ENCODE data around the gene ZMYM2. TPM values are rescaled to one million over a fixed set of nuclear protein-coding genes. Genes with fewer than 3 reads are reported as not detected.
A peak's percentile ranks its signal among the peaks of the same experiment; 100 is the strongest.
"Not testable (repeated sequence)": the region's sequence is repeated elsewhere in the genome, so short reads cannot be mapped to it uniquely, and the experiment has no call there.

ZMYM2 gene
- total RNA-seq, 1 donor from 2014 or later, result 51.7 TPM

DNA sequence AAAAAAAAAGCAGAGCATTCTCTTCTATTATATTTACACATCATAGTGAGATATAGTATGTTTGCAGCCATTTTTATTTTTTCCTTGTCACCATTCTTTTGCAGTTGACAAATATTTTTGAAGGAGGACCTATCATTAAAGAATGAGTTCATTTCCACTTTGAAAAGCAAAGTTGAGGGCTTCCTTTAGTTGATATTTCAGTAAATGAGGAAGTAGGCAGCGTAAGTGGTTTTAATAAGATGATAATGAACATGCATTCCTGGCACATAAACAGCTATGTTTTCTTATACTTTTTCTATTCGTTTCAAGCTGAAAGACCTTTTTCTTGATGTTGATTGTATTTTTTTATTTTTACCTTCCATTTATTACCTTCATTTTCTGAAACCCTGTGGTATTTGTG, 66.2 kb downstream of the ZMYM2 start:
- TF ChIP-seq, protein P1, sequence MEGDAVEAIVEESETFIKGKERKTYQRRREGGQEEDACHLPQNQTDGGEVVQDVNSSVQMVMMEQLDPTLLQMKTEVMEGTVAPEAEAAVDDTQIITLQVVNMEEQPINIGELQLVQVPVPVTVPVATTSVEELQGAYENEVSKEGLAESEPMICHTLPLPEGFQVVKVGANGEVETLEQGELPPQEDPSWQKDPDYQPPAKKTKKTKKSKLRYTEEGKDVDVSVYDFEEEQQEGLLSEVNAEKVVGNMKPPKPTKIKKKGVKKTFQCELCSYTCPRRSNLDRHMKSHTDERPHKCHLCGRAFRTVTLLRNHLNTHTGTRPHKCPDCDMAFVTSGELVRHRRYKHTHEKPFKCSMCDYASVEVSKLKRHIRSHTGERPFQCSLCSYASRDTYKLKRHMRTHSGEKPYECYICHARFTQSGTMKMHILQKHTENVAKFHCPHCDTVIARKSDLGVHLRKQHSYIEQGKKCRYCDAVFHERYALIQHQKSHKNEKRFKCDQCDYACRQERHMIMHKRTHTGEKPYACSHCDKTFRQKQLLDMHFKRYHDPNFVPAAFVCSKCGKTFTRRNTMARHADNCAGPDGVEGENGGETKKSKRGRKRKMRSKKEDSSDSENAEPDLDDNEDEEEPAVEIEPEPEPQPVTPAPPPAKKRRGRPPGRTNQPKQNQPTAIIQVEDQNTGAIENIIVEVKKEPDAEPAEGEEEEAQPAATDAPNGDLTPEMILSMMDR (IDR thresholded peaks at IDR 0.05; ENCODE audit: insufficient read depth, low read length, poor library complexity, severe bottlenecking), result no peak
- Histone ChIP-seq H3K36me3 (ENCODE audit: control insufficient read depth, insufficient read depth, low read length) (no peaks in the 10 kb centered on the region), H3K4me3 (ENCODE audit: low read depth, low read length) (no peak overlapping the region), H3K27me3 (ENCODE audit: control insufficient read depth, insufficient read depth, low read length) (no peaks in the 10 kb centered on the region)
- DNase-seq (ENCODE audit: low read depth), result no peak

DNA sequence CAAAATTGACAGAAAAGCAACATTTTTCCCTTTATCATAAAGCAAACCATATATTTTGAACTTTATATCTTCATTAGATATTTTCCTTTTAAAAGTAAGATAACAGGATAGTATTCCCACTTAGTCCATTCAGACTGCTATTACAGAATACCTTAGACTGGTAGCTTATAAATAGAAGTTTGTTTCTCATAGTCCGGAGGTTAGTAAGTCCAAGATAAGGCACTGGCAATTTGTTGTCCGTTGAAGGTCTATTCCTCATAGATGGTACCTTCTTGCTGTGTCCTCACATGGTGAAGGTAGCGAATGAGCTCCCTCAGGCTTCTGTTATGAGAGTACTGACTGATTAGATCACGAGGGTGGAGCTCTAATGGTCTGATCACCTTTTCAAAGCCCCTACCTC, 70.4 kb downstream of the ZMYM2 start:
- no peak for DNase-seq (ENCODE audit: low read depth)
- Histone ChIP-seq H3K4me3 (ENCODE audit: low read depth, low read length) (no peak overlapping the region), H3K36me3 (ENCODE audit: control insufficient read depth, insufficient read depth, low read length) (no peaks in the 10 kb centered on the region), H3K27me3 (ENCODE audit: control insufficient read depth, insufficient read depth, low read length) (no peaks in the 10 kb centered on the region)
- TF ChIP-seq, protein P1 (IDR thresholded peaks at IDR 0.05; ENCODE audit: insufficient read depth, low read length, poor library complexity, severe bottlenecking), result no peak

GRCh38 chr13:20033486-20033885, 75.0 kb downstream of the ZMYM2 start:
- H3K27me3 ChIP-seq (ENCODE audit: control insufficient read depth, insufficient read depth, low read length), result no peaks in the 10 kb centered on the region
- no peak for DNase-seq (ENCODE audit: low read depth)
- H3K4me3 ChIP-seq (ENCODE audit: low read depth, low read length), result no peak overlapping the region
- H3K36me3 ChIP-seq (ENCODE audit: control insufficient read depth, insufficient read depth, low read length), result no peaks in the 10 kb centered on the region
- TF ChIP-seq, protein P1 (IDR thresholded peaks at IDR 0.05; ENCODE audit: insufficient read depth, low read length, poor library complexity, severe bottlenecking), result no peak

DNA sequence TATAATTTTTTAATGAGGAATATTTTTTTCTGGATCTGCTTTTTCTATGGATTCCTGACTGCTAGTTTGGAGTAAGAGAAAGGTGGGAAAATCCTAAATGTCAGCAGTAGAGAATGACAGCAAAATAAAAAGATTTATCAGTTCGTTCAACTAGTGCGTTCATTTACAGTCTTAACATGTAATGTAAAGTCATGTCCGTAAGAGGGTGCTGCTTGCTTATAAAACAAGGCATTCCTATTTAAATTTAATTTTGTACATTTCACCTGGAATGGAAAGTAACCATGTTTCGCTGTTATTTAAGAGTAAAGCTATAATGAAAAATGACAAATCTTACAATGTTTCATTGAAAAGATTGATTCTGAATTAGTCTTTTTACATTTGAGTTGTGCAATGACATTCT, 76.6 kb downstream of the ZMYM2 start:
- Histone ChIP-seq H3K27me3 (ENCODE audit: control insufficient read depth, insufficient read depth, low read length) (no peaks in the 10 kb centered on the region), H3K36me3 (ENCODE audit: control insufficient read depth, insufficient read depth, low read length) (no peaks in the 10 kb centered on the region), H3K4me3 (ENCODE audit: low read depth, low read length) (no peak overlapping the region)
- TF ChIP-seq, protein P1 (IDR thresholded peaks at IDR 0.05; ENCODE audit: insufficient read depth, low read length, poor library complexity, severe bottlenecking), result peak; percentile 2
- DNase-seq (ENCODE audit: low read depth), result no peak

- TF ChIP-seq, protein P1 (IDR thresholded peaks at IDR 0.05; ENCODE audit: insufficient read depth, low read length, poor library complexity, severe bottlenecking), result no peak
- Histone ChIP-seq H3K4me3 (ENCODE audit: low read depth, low read length) (no peak overlapping the region), H3K36me3 (ENCODE audit: control insufficient read depth, insufficient read depth, low read length) (no peaks in the 10 kb centered on the region), H3K27me3 (ENCODE audit: control insufficient read depth, insufficient read depth, low read length) (no peaks in the 10 kb centered on the region)
- no peak for DNase-seq (ENCODE audit: low read depth)
Observed at GRCh38 chr13:20037908-20038307, 79.4 kb downstream of the ZMYM2 start.

- H3K4me3 ChIP-seq (ENCODE audit: low read depth, low read length); H3K36me3 ChIP-seq (ENCODE audit: control insufficient read depth, insufficient read depth, low read length); DNase-seq (ENCODE audit: low read depth); H3K27me3 ChIP-seq (ENCODE audit: control insufficient read depth, insufficient read depth, low read length): not testable (repeated sequence)
Observed at GRCh38 chr13:20042603-20043002, 84.1 kb downstream of the ZMYM2 start.
